Endometrium (tissue), 2 donors: ENCODE data around the gene USP37.

Experiments used
- FAIRE-seq: peaks from 2 replicates; lab custom pipeline; 2012; peaks lifted over from hg19 to GRCh38; lab: Jason Lieb, UNC
- donor health status: control.
- donor health status: control.

The USP37 gene

DNA sequence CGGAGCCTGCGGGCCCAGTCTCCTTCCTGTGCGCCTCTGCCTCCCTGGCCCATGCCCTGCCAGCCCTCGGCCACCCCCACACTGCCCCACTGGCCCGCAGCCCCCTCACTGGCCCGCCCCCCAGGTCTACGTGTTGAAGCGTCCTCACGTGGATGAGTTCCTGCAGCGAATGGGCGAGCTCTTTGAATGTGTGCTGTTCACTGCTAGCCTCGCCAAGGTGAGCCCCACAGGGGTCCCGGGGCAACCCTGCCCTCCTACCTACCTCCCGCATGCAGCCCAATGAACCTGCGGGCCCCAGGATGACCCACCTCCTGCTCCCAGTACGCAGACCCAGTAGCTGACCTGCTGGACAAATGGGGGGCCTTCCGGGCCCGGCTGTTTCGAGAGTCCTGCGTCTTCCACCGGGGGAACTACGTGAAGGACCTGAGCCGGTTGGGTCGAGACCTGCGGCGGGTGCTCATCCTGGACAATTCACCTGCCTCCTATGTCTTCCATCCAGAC, 165.2 kb downstream of the USP37 start:
- no peak for FAIRE-seq

DNA sequence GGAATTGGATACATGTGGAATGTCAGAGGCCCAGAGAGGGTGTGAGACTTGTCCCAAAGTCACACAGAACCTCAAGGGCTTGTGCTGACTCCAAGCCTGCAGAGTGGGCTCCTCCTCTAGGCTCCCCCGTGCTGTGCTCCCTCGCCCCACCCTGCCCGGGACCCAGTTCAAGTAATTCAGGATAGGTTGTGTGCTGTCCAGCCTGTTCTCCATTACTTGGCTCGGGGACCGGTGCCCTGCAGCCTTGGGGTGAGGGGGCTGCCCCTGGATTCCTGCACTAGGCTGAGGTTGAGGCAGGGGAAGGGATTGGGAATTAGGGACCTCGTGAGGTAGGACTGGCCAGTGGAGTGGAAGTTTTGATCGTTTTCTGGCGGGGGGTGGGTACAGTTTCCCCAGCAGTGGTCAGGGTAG, 165.7 kb downstream of the USP37 start:
- FAIRE-seq = no peak

DNA sequence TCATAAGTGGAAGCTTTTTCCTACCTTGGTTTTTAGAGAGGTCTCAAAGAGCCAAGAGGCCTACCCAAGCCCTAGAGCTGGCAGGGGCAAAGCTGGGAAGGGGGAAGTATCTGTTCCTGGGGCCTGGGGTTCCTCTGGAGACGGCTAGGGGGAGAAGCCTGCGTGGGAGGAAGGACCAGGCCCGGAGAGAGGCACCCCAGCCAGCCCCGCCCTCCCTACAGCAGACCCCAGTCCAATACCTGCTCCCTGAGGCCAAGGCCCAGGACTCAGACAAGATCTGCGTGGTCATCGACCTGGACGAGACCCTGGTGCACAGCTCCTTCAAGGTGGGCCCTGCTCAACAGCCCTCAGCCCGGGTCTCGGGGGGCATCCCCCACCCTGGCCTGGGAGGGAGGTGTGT, 166.3 kb downstream of the USP37 start:
- FAIRE-seq = no peak

DNA sequence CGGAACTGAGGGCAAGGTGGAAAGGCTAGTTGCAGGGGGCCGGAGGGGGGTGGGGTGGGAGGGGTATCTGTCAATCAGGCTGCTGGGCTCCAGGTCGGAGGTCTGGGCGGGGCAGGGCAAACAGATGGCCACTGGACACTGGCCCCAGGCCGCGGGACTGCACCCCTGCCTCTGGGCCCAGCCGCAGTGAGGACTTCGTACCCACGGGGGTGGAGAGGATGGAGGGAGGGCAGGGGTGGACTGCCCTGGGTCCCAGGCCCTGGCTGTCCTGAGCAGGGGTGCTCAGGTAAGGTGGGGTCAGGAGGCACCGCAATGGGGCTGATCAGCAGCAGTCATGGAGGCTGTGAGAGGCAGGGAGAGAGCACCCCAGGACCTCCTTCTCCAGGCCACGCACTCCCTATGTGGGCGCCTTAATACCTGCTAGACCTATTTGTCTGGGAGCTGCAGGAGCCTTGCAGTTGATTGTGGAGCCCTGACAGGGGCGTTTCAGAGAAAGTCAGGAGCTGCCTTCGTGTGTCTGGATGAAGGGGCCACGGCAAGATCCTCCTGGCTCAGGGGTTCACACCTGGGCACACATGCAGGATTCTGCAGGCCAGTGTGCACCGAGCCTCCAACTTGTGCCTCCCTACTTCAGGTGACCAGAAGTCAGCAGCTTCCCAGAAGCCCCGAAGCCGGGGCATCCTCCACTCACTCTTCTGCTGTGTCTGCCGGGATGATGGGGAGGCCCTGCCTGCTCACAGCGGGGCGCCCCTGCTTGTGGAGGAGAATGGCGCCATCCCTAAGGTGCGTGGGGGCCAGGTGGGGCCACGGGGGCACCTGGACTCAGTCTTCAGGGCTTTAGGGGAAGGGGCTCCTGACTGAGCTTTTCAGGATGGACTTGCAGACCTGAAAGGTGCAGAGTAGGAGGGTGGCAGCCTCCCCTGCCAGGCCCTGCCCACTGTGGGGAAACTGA, 166.9 kb downstream of the USP37 start:
- FAIRE-seq = no peak
